HG02981 (cell line): ENCODE measurements around the gene RNASE3.
"Not testable (repeated sequence)": the region's sequence is repeated elsewhere in the genome, so short reads cannot be mapped to it uniquely, and the experiment has no call there.

Source experiments
- ATAC-seq: cut with Tn5 transposase; IDR thresholded peaks from one replicate; pipeline ENCODE4 v1.9.1; 2021; ENCODE audit warnings: mild to moderate bottlenecking, moderate library complexity; ENCODE audit not compliant: unreplicated experiment

The RNASE3 gene

DNA sequence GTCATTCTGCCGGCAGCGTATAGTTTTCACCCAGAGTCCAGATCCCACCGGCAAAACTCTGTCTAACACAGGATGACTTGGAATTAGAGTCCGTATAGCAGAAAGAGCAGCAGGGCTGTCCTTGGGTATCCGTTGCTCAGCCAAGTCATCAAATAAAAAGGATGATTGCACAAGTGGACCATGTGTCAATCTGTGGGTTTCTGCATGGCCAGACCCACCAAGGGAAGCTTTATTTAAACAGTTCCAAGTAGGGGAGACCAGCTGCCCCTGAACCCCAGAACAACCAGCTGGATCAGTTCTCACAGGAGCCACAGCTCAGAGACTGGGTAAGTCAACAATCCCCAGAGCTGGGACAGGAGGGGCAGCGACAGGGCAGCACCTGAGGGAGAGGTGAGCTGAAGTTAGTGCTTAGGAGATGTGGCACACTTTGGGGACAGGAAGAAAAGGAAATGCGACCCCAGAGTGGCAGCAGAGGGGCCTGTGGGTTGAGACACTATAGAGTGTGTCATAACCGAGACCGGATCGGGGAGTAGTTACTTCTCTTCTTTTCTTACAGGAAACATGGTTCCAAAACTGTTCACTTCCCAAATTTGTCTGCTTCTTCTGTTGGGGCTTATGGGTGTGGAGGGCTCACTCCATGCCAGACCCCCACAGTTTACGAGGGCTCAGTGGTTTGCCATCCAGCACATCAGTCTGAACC lies at the start of gene RNASE3:
Gene RNASE3, plus strand, starts transcription at position 260 of the 700 bp plus-strand sequence. Its CDS starts 302 bp downstream, at position 562.
- ATAC-seq = not testable (repeated sequence)

DNA sequence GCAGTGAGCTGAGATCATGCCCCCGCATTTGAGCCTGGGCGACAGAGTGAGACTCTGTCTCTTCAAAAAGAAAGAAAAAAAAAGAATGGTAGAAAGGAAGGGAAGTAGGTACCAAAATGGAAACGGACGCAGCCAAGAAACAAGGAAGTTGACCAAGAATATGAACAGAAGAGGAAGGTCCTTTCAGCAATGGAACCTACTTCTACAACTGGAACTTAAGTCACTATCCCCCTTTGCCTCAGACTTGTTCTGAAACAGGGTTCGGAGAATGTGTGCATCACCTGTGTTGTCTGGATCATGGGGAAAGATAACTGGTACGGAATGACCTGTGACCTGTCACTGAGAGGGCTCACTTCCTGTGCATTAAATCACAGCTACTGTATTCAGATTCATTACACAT lies 44.6 kb upstream of the RNASE3 start:
- no peak for ATAC-seq

DNA sequence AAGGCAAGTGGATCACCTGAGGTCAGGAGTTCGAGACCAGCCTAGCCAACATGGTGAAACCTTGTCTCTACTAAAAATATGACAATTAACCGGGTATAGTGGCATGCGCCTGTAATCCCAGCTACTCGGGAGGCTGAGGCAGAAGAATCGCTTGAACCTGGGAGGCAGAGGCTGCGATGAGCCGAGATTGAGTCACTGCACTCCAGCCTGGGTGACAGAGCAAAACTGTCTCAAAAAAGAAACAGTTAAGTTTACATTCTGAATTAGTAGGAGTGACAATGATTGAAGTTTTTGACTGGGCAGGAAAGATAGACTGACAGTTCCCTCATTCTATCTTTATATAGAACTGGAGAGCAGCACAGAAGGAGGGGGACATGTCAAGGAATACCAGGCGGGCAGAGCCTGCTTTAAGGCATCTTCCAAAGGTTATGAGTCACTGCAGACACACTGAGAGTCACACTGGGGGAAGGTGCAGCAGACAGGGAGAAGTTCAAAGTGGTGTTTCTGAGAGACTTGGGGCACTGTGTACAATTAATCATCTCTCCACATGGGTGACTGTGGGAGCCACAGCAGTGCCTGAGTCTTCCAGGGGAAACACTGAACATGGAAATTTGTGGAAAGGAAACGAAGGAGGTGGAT lies 42.8 kb upstream of the RNASE3 start:
- ATAC-seq = no peak

- ATAC-seq = no peak
Observed at GRCh38 chr14:20848955-20849570, 42.1 kb upstream of the RNASE3 start.

DNA sequence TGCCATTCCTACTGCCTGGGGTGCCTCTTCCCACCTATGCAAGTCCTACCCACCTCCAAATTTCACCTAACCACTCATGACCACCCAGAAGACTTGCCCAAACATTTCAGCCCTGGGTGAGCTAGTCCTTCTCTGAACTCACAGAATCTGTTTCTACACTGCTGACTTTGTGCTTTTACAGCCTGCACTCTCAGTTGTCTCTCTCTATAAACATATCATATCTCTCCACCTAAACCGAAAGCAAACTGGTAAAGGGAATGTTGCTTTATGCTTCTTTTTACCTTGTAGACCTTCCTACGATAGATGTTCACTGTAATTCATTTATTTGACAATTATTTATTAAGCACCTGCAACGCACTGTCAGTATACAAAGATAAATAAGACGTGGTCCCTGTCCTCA lies 38.1 kb upstream of the RNASE3 start:
- no peak for ATAC-seq

GRCh38 chr14:20855652-20856291 lies 35.4 kb upstream of the RNASE3 start:
- peak; percentile 87 for ATAC-seq

DNA sequence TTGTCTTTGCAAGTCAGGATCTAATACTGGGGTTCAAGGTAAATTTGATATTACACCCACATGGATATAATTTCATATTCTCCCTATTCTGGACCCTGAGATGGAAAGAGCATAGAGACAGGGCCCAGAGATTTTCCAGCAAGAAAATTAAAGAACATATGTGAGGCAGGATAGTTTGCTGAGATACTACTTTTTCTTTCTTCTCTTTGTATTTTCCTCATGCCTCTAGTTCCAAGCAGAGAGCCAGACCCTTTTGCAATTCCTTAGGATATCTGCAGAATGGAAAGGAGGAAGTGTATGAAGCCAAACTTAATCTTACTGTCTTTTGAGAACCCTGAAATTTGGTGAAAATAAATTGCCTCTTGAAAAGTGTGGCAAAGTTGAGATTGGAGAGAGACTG lies 34.0 kb upstream of the RNASE3 start:
- ATAC-seq = no peak

GRCh38 chr14:20857630-20858261 lies 33.4 kb upstream of the RNASE3 start:
- ATAC-seq = no peak

GRCh38 chr14:20866194-20866593 lies 25.0 kb upstream of the RNASE3 start:
- no peak for ATAC-seq

DNA sequence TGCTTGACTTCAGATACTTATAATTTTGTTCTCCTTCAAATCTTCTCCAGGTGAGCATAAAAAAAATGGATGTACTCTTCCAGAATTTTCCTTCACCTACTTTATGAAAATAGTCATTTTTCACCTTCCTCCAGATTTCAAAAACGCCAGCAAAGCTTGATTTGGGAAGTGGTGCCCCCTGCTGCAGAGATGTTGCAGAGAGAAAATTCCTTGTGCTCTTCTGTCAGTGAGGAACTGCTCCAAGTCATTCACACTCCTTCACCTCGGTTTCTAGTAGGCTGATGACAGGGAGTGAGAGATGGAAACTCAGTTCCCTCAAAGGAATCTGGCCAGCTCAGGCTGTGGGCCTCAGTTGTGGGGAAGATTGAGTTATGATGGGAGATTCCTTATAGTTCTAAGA lies 24.2 kb upstream of the RNASE3 start:
- ATAC-seq = no peak

DNA sequence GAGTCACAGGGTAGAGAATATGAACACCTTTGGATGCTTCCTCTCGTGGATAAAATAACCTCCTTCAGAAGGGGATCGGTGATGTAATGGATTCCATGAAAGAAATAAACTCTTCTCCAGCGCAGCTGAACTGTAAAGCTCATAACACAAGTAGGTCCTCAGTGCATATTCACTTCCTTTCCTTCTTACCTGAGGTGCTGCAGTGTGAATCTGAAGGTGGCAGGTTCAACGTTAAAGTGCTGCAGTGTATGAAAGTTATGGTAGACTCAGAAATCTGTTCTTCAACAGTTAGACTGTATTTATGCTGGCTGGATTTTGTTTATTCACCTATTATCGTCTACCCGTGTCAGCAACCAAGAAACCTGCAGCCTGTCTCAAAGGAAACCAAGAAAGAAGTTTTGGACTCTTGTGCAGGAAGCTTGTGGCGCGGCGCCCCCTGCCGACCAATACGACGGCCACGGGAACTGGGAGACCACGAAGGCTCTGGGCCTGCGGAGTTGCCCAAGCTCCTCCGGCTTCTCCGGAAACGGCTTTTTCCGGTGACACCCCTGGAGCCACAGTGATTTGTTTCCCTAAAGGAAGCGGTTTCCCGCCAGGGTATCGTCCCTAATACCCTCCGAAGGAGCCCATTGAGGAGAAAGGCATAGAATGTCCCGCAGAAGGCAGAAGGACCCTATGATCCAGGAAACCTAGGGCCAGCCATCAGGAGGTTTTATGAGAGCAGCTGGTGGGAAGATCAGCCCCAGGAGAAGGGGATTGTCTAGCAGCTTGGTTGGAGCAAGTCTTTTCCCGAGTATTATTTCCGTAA lies 17.6 kb upstream of the RNASE3 start:
- no peak for ATAC-seq

DNA sequence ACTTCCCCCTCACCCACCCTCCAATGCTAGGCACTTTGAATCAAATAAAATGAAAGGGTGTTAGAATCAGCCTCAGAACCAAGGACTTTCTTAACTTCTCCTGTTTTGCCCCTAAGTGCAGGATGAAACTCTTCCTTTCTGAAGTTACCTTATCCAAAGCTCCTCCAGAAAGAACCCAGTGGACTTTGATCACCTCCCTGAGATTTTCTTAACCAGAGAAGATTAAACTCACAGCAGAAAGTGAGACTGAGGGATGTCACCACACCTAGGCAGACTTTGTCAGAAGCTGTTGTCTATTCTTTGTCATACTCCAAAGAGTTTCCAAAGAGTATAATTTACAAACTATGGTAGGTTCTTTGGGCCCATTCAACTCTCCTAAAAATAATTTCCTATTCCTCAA lies 14.2 kb upstream of the RNASE3 start:
- ATAC-seq = no peak

DNA sequence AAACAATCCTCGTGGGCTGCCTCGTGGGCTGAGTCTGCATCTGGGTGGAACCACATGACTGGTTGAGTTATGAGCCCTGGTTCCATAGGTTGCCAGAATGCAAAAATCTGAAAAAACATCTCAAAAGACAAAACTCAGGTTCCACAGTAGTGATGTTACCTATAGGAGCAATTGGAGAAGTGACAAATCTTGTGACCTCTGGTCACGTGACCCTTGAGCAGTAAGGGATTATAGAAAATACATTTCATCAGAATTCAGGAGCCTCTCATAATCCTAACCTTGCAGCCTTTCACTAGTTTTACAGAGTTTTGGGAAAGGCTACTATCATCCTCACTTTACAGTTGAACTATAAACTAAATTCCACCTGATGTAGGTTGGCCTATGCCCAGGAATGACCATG lies 12.5 kb upstream of the RNASE3 start:
- ATAC-seq = no peak

DNA sequence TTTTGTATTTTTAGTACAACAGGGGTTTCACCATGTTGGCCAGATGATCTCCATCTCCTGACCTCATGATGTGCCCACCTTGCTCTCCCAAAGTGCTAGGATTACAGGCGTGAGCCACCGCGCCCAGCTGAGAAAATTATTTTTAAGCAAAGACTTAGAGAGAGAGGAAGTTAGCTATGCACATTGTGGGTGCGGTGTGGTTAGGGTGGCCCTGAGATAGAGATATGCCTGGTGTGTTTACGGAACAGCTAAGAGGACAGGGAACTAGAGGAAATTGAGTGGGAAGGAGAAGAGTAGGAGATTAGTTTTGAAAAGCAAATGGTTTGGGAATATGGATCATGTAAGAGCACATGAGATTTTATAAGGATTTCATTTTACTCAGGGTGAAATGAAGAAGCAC lies 10.0 kb upstream of the RNASE3 start:
- not testable (repeated sequence) for ATAC-seq

DNA sequence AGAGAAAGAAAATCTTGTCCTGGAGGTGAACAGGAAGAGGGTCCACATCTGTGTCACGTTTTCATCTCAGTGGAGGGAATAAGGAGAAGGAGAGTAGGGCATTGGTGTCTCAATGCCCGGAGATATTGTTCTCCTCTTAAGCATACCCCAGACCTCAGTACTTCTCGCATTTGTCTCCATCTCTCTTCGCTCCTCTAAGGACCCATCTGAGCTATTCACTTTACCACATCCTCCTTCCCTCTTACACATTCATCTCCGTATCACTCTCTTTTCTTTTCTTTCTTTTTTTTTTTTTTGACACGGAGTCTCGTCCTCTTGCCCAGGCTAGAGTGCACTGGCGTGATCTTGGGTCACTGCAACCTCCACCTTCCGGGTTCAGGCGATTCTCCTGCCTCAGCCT lies 8.4 kb upstream of the RNASE3 start:
- ATAC-seq = not testable (repeated sequence)

- ATAC-seq = not testable (repeated sequence)
Observed at GRCh38 chr14:20888411-20888810, 2.8 kb upstream of the RNASE3 start.

GRCh38 chr14:20895322-20895721 lies 4.1 kb downstream of the RNASE3 start:
- not testable (repeated sequence) for ATAC-seq

DNA sequence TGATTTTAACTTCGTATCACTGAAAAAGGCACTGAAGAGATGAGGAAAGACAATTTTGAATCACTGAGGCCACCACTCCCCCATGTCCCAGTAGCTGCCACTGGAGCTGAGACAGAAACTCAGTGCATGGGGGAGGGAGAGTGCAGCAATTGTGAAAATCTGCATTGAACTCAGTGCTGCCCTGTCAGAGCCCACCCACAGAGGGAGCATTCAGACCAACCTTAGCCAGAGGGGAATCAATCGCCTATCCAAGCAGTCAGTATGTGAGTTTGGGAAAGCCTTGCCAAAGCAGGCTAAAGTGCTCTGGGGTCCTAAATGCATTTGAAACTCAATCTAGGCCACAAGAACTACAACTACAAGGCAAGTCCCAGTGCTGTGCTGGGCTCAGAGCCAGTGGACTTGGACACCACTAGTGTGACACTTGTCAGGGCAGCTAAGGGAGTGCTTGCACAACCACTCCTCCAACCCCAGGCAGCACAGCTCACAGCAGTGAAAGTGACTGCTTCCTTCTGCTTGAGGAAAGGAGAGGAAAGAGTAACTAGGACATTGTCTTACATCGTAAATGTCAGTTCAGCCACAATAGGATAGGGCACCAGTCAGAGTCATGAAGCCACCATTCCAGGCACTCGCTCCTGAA lies 13.3 kb downstream of the RNASE3 start:
- no peak for ATAC-seq

DNA sequence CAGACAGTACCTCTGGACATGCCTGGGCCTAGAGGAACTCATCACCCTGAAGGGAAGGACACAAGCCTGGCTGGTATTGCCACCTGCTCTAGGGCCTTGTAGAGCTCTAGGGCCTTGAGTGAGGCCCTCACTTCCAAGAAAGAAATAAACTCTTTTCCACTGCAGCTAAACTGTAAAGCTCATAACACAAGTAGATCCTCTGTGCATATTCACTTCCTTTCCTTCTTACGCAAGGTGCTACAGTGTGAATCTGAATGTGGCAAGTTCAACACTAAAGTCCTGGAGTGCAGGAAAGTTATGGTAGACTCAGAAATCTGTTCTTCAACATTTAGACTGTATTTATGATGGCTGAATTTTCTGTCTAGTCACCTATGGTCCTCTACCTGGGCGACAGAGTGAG lies 14.5 kb downstream of the RNASE3 start:
- no peak for ATAC-seq

DNA sequence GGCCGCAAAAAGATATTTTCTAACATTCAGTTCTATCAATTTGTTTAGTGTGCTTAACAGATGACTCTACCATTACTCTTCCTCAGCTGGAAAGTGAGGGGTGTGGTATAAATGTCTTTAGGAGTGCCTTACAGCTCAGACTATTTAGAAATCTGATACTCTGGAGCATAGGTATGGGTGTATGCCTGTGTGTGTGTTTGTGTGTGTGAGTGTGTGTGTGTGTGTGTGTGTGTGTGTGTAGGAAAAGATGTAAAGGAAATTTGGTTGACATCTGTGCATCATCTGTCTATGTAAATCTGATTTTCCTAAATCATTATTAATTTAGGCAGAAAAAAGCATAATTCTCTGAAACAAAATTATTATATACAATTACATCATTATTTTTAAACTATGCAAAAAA lies 16.0 kb downstream of the RNASE3 start:
- no peak for ATAC-seq
